ENCODE data around the gene NFIX. TPM values are rescaled to one million over a fixed set of nuclear protein-coding genes. Genes with fewer than 3 reads are reported as not detected.
"Not testable (repeated sequence)": the region's sequence is repeated elsewhere in the genome, so short reads cannot be mapped to it uniquely, and the experiment has no call there.

Gene NFIX
- total and polyA plus RNA-seq, 4 donors = 26.0 to 190 (median 89.6) TPM

DNA sequence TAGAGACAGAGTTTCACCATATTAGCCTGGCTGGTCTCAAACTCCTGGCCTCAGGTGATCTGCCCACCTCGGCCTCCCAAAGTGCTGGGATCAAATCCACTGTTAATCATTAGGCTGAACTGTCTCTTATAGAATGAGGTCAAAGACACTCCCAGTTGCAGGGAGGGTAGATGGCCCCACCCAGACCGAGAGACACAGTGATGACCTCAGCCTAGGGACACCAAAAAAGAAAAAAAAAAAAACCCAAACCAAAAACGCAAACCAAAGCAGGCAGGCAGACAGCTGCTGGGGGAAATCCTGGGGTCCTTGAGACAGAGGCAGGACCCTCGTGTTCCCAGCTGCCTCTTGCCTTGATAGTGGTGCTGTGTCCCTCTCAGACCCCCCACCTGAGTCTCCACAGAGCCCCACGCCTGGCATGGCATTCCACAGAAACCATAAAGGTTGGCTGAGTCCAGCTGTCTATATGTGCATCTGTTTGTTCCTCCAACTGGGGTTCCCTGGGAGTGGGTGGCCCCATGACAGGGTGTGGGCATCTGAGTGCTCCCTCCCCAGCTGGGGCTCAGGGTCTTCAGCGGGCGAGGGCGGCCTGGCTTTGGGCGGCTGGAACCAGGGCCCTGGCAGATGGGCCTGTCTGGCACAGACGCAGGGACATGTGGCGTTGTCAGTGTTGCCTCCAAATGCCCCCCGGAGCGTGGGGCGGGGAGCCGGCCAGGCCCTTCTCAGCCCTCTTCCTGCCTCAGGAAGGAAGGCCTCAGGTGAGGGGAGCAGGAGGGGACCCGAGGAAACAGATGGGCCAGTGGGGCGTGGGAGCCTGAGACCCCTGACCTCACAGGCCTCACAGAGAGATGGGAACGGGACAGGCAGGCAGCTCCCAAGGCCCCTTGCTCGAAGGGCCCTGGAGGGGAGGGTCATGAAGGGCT, 20.7 kb upstream of the NFIX start:
- Histone ChIP-seq H3K4me1 (ENCODE audit: control insufficient read depth in 5 of 5, insufficient read depth in 5 of 5, low read length in 5 of 5) (peaks cover 0 to 2% (median 0%) of the 10 kb centered on the region in 5 donors), H3K4me3 (no peak overlapping the region), H3K9ac (ENCODE audit: insufficient read depth in 1 of 2, low read length in 2 of 2) (no peak overlapping the region), H3K27ac (ENCODE audit: low read depth in 1 of 2, low read length in 1 of 2) (no peak overlapping the region), H3K36me3 (ENCODE audit: control insufficient read depth in 4 of 4, insufficient read depth in 4 of 4, low read length in 4 of 4) (no peaks in the 10 kb centered on the region), H3K9me3 (ENCODE audit: control insufficient read depth in 4 of 4, insufficient read depth in 3 of 4, low read length in 3 of 4) (no peaks in the 10 kb centered on the region), H3K27me3 (ENCODE audit: control insufficient read depth in 3 of 3, insufficient read depth in 3 of 3, low read length in 2 of 3) (no peaks in the 10 kb centered on the region)
- 63 to 70% methylated on average over 18 to 19 of the region's 19 CpGs for WGBS, 2 donors
- ATAC-seq (ENCODE audit: insufficient read depth, low FRiP score) (no peak), DNase-seq (no peak)
- TF ChIP-seq CTCF (IDR thresholded peaks at IDR 0.05; ENCODE audit: control extremely low read depth, extremely low read depth) = no peak

DNA sequence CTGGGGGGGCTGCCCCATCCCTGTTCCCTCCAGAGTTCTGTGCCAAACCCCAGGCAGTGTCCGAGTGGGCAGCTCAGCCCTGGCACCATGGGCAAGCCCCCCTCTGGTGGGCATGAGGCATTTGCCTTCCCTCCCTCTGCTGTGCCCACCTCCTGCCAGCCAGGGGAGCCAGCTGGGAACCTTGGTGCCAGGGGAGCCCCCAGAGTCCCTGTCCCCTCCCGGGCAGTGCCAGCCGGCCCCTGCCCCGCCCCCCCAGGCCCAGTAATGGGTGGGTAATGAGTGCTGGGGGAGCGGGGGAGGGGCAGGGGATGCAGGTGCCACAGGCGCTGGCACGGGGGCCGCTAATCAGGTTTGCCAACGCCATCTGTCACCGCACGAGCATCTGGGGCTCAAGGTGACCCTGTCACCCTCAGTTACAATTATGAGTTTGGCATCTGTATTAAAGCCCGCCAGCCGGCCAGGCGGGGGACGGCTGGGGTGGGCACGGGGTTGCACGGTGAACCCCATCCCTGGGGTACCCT, 20.0 kb upstream of the NFIX start:
- DNase-seq = no peak
- no peaks in the 10 kb centered on the region for H3K9me3 ChIP-seq (ENCODE audit: control insufficient read depth in 4 of 4, insufficient read depth in 3 of 4, low read length in 3 of 4)
- no peak overlapping the region for H3K4me3 ChIP-seq
- 76 to 77% methylated on average over 17 of the region's 17 CpGs for WGBS, 2 donors
- H3K4me1 ChIP-seq (ENCODE audit: control insufficient read depth in 5 of 5, insufficient read depth in 5 of 5, low read length in 5 of 5) = no peaks in the 10 kb centered on the region
- no peak overlapping the region for H3K9ac ChIP-seq (ENCODE audit: insufficient read depth in 1 of 2, low read length in 2 of 2)
- H3K36me3 ChIP-seq (ENCODE audit: control insufficient read depth in 4 of 4, insufficient read depth in 4 of 4, low read length in 4 of 4) = no peaks in the 10 kb centered on the region
- no peak for TF ChIP-seq CTCF (IDR thresholded peaks at IDR 0.05; ENCODE audit: control extremely low read depth, extremely low read depth)
- no peaks in the 10 kb centered on the region for H3K27me3 ChIP-seq (ENCODE audit: control insufficient read depth in 3 of 3, insufficient read depth in 3 of 3, low read length in 2 of 3)
- H3K27ac ChIP-seq (ENCODE audit: low read depth in 1 of 2, low read length in 1 of 2) = no peak overlapping the region
- no peak for ATAC-seq (ENCODE audit: insufficient read depth, low FRiP score)

- not testable (repeated sequence) for H3K9me3 ChIP-seq (ENCODE audit: control insufficient read depth in 4 of 4, insufficient read depth in 3 of 4, low read length in 3 of 4); H3K27me3 ChIP-seq (ENCODE audit: control insufficient read depth in 3 of 3, insufficient read depth in 3 of 3, low read length in 2 of 3); H3K4me1 ChIP-seq (ENCODE audit: control insufficient read depth in 5 of 5, insufficient read depth in 5 of 5, low read length in 5 of 5); H3K9ac ChIP-seq (ENCODE audit: insufficient read depth in 1 of 2, low read length in 2 of 2); H3K4me3 ChIP-seq; H3K36me3 ChIP-seq (ENCODE audit: control insufficient read depth in 4 of 4, insufficient read depth in 4 of 4, low read length in 4 of 4); DNase-seq; ATAC-seq (ENCODE audit: insufficient read depth, low FRiP score); H3K27ac ChIP-seq (ENCODE audit: low read depth in 1 of 2, low read length in 1 of 2)
- 82 to 91% methylated on average over 7 of the region's 7 CpGs for WGBS, 2 donors
These were observed 19.2 kb upstream of the NFIX start for GRCh38 chr19:12976109-12976508.

DNA sequence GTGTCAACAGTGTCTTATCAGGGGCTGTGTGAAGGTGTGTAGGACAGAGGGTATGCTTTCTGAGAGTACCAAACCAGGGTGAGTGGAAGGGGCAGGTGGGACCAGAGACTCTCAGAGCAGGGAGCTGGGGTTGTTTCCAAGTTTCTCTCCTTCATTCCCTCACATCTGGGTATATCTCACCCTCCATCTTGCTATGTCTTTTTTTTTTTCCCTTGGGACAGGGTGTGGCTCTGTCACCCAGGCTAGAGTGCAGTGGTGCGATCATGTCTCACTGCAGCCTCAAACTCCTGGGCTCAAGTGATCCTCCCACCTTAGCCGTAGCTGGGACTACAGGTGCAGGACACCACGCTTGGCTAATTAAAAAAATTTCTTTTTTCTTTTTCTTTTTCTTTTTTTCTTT, 15.3 kb upstream of the NFIX start:
- no peak for DNase-seq
- no peak for TF ChIP-seq CTCF (IDR thresholded peaks at IDR 0.05; ENCODE audit: control extremely low read depth, extremely low read depth)
- 91 to 95% methylated on average over 3 of the region's 3 CpGs for WGBS, 2 donors

More for the DNA sequence above, 15.3 kb upstream of the NFIX start:
- H3K27ac ChIP-seq (ENCODE audit: low read depth in 1 of 2, low read length in 1 of 2) = no peak overlapping the region
- H3K4me3 ChIP-seq = no peak overlapping the region
- no peak overlapping the region for H3K9ac ChIP-seq (ENCODE audit: insufficient read depth in 1 of 2, low read length in 2 of 2)
- no peak for ATAC-seq (ENCODE audit: insufficient read depth, low FRiP score)
- no peaks in the 10 kb centered on the region for H3K36me3 ChIP-seq (ENCODE audit: control insufficient read depth in 4 of 4, insufficient read depth in 4 of 4, low read length in 4 of 4)
- H3K27me3 ChIP-seq (ENCODE audit: control insufficient read depth in 3 of 3, insufficient read depth in 3 of 3, low read length in 2 of 3) = no peaks in the 10 kb centered on the region
- H3K9me3 ChIP-seq (ENCODE audit: control insufficient read depth in 4 of 4, insufficient read depth in 3 of 4, low read length in 3 of 4) = no peaks in the 10 kb centered on the region
- H3K4me1 ChIP-seq (ENCODE audit: control insufficient read depth in 5 of 5, insufficient read depth in 5 of 5, low read length in 5 of 5) = peaks cover 0 to 8% (median 3%) of the 10 kb centered on the region in 5 donors
